Immature natural killer cell (primary cell): Measurements from ENCODE around the gene MIA2. TPM values are rescaled to one million over a fixed set of nuclear protein-coding genes. Genes with fewer than 3 reads are reported as not detected.
"Not testable (repeated sequence)": the region's sequence is repeated elsewhere in the genome, so short reads cannot be mapped to it uniquely, and the experiment has no call there.

Experiments
- DNase-seq, 3 donors: peaks; one replicate each; pipeline ENCODE4 v3.0.0; 2022; ENCODE audit warnings: mixed read lengths in 1 of 3
- H3K27ac Mint-ChIP-seq, 6 donors: one replicate each; pipeline ENCODE4 v1.8.0; 2020; ENCODE audit warnings: mixed read lengths in 6 of 6, mild to moderate bottlenecking in 5 of 6, inconsistent platforms in 4 of 6, moderate library complexity in 3 of 6
- H3K27me3 Mint-ChIP-seq, 3 donors: one replicate each; pipeline ENCODE4 v1.8.0; 2020 to 2021; ENCODE audit warnings: low read depth in 3 of 3, mild to moderate bottlenecking in 3 of 3, mixed read lengths in 3 of 3, moderate library complexity in 3 of 3, inconsistent platforms in 1 of 3
- H3K36me3 Mint-ChIP-seq, 3 donors: one replicate each; pipeline ENCODE4 v1.8.0; 2020; ENCODE audit warnings: mixed read lengths in 3 of 3, inconsistent platforms in 2 of 3, mild to moderate bottlenecking in 2 of 3
- H3K4me1 Mint-ChIP-seq, 2 donors: one replicate each; pipeline ENCODE4 v1.8.0; 2020; ENCODE audit warnings: inconsistent platforms in 2 of 2, mild to moderate bottlenecking in 2 of 2, mixed read lengths in 2 of 2, moderate library complexity in 1 of 2
- H3K4me3 Mint-ChIP-seq, 5 donors: one replicate each; pipeline ENCODE4 v1.8.0; 2020; ENCODE audit warnings: mild to moderate bottlenecking in 5 of 5, mixed read lengths in 5 of 5, inconsistent platforms in 3 of 5, moderate library complexity in 3 of 5
- H3K9me3 Mint-ChIP-seq, 6 donors: one replicate each; pipeline ENCODE4 v1.8.0; 2020; ENCODE audit warnings: mild to moderate bottlenecking in 6 of 6, mixed read lengths in 6 of 6, inconsistent platforms in 4 of 6, moderate library complexity in 3 of 6
- polyA plus RNA-seq, 3 donors: library from polyadenylated mRNA; unstranded; fragments of 300-500 nt; fragmentation: Illumina TruSeq; gene quantifications; one replicate each; pipeline ENCODE4 v1.2.3, GENCODE V29; 2021

MIA2 gene
- polyA plus RNA-seq, 3 donors from 2014 or later: 14.1 to 38.6 (median 27.6) TPM

DNA sequence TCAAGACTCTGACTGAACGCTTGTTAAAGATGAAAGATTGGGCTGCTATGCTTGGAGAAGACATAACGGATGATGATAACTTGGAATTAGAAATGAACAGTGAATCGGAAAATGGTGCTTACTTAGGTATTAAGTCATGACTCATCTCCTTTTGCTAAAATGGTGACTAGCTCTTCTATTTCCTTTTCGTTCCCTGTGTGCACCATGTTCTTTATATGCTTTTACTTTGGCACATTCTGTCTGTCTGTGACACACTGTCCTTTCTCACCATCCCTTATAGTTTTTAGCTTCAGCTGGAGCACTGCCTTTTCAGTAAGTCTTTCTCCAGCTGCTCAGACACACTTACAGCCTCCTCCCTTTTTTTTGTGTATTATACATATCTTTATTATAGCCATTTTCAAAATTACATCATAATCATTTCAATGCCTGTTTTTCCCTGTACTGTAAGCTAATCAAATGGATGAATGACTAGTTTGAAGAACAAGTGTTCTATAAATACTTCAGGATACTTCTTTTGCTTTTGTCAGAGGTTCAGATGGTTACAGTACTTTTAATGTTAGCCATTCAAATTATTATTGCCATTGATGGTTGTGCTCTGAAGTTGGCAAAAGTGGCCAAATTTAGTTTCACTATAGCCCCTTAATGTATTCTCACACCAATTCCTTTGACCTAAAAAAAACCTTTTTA is 68.6 kb downstream of the MIA2 start:
- peaks cover 2 to 14% of the 10 kb centered on the region in 2 donors for H3K4me1 Mint-ChIP-seq
- H3K27ac Mint-ChIP-seq: peak overlapping the region in 4 of 6 donors; percentile 18 to 66 (median 56)
- H3K36me3 Mint-ChIP-seq: peaks cover 30 to 53% (median 34%) of the 10 kb centered on the region in 3 donors
- H3K27me3 Mint-ChIP-seq: no peaks in the 10 kb centered on the region
- no peak for DNase-seq
- no peak overlapping the region for H3K4me3 Mint-ChIP-seq
- no peaks in the 10 kb centered on the region for H3K9me3 Mint-ChIP-seq

DNA sequence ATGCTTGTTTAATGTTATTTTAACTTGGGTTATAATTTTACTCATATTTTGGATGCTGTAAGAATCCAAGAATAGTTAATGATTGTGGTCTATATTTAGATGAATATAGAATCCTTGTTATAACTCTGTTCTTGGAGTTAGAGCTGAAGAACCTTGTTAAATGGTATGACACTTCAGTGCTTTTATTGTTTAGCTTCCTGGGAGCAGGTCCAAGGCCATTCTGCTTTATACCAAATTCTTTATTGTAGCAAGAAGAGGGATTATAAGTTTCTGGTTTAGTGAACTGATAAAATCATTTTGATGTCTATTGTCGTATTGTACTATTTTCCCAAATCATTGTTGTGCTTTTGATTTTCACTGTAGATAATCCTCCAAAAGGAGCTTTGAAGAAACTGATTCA is 69.4 kb downstream of the MIA2 start:
- Mint-ChIP-seq H3K4me3 (no peak overlapping the region), H3K27me3 (no peaks in the 10 kb centered on the region), H3K9me3 (no peaks in the 10 kb centered on the region), H3K4me1 (peaks cover 0 to 10% of the 10 kb centered on the region in 2 donors), H3K27ac (no peak overlapping the region), H3K36me3 (peaks cover 27 to 46% (median 30%) of the 10 kb centered on the region in 3 donors)
- DNase-seq: no peak

DNA sequence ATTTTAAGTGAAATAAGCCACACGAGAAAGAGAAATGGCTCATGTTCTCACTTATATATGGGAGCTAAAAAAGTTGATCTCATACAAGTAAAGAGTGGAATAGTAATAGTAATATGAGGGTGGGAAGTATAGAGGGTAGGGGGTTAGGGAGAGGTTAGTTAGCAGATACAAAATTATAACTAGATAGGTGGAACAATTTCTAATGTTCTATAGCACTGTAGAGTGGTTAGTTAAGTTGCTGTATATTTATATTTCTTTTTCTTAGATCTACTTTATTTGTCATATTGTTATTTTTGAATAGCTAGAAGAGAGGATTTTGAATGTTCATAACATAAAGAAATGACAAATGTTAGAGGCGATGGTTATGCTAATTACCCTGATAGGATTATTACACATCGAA is 74.1 kb downstream of the MIA2 start:
- Mint-ChIP-seq H3K27me3 (no peaks in the 10 kb centered on the region), H3K9me3 (peaks cover 0 to 2% (median 0%) of the 10 kb centered on the region in 6 donors), H3K4me1 (peaks cover 5 to 13% of the 10 kb centered on the region in 2 donors), H3K27ac (peak overlapping the region in 2 of 6 donors; percentile 6 to 24), H3K36me3 (peaks cover 25 to 42% (median 31%) of the 10 kb centered on the region in 3 donors), H3K4me3 (no peak overlapping the region)
- DNase-seq: no peak

DNA sequence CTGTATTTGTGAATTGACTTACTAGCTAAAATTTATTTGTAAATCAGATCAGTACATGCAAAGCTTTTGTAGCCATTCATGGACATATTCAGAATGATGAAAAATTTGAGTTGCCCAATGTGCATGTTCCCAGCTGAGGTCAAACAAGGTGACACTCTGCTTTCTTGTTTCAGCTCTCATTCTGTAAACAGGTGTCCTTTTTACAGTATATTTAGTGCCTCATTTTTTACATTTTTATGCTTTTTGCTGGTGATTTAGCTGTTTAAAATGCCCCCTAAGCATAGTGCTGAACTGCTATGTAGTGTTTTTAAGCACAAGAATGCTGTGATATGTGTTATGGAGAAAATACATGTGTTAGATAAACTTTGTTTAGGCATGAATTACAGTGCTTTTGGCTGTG is 76.3 kb downstream of the MIA2 start:
- Mint-ChIP-seq H3K27ac (peak overlapping the region in 2 of 6 donors; percentile 15 to 18), H3K36me3 (peaks cover 16 to 30% (median 29%) of the 10 kb centered on the region in 3 donors), H3K4me1 (peaks cover 5 to 13% of the 10 kb centered on the region in 2 donors), H3K27me3 (no peaks in the 10 kb centered on the region), H3K4me3 (no peak overlapping the region), H3K9me3 (peaks cover 0 to 2% (median 0%) of the 10 kb centered on the region in 6 donors)
- no peak for DNase-seq

DNA sequence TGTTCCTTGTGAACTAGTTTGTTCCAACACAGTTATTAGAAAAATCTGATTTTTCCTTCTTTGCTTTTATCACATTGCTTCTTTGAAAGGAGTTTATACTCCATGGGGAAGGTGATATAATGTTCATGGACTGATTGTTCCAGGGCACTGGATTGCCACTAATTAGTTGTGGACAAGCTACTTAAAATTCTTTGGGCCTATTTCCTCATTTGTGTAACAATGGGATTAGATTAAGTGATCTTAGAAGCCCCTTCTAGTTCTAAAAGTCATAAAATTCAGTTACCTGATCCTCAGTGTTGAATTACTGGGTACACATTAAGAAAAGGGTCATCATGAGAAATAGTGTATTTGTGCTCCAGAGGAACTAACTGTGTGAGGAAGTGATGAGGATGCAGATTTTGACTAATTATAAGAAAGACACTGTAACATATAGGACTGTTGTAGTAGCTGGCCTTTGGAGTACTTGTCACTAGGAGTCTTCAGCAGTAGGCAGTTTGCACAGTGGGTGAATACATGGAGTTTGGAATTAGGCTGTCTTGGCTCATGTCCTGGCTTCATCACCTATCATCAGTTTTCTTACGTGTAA is 82.2 kb downstream of the MIA2 start:
- no peak for DNase-seq
- H3K27ac Mint-ChIP-seq: peak overlapping the region in 2 of 6 donors; percentile 9 to 52
- H3K36me3 Mint-ChIP-seq: peaks cover 19 to 32% (median 20%) of the 10 kb centered on the region in 3 donors
- no peaks in the 10 kb centered on the region for H3K27me3 Mint-ChIP-seq
- peaks cover 1 to 8% of the 10 kb centered on the region in 2 donors for H3K4me1 Mint-ChIP-seq
- H3K9me3 Mint-ChIP-seq: peaks cover 0 to 2% (median 0%) of the 10 kb centered on the region in 6 donors
- no peak overlapping the region for H3K4me3 Mint-ChIP-seq

DNA sequence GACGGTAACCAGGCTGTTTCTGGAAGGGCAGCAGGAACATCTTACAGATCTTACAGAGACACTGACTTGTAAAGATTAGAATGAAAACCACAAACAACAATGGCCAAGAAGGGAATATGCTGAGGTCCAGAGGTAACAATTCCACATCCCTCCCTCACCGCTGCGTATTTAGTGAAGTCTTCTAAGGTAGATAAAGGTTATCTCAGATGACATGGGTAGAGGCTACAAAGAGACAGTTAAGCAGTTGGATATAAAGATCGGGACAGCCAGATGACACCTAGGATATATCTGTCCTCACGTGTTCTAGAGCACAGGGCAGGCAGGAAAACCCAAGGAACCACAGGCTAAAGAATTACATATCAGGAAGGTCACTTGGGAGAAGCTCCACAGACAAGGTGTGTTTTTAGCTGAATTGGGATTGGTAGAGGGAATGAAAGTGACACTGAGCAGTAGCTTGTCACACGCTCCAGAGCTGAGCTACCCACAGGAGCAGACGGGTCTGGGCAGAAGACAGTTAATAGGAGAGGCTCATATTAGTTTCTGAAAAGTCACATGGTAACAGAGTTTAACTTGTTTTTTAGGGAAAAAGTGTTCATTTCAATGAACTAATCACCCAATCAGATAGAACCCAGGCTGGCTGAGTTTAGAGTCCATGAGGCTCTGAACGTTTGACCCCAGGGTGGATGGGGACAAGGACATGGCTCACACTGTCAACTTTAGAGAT is 83.3 kb downstream of the MIA2 start:
- Mint-ChIP-seq H3K27me3 (no peaks in the 10 kb centered on the region), H3K27ac (peak overlapping the region; percentile 9 to 73 (median 38)), H3K9me3 (peaks cover 0 to 2% (median 0%) of the 10 kb centered on the region in 6 donors), H3K4me3 (no peak overlapping the region), H3K36me3 (peaks cover 18 to 27% (median 19%) of the 10 kb centered on the region in 3 donors), H3K4me1 (peaks cover 1 to 8% of the 10 kb centered on the region in 2 donors)
- DNase-seq: no peak

DNA sequence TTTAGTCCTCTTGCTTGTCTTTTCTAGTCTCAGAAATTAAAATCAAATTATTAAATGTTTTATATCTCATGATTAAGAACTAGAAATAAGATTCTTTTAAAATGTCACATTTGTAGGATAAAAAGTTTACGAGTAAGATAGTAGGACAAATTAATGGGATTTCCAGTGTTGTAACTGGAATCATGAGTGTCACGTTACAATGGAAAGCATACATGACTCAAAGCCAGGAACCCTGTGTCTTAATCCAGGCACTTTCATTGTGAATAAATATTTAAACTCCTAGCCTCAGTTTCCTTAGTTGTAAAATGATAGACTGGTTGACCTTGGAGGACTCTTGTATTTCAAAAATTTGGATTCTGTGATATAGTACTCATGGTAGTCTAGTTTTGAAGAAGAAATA is 84.9 kb downstream of the MIA2 start:
- no peaks in the 10 kb centered on the region for H3K9me3 Mint-ChIP-seq
- peaks cover 0 to 8% of the 10 kb centered on the region in 2 donors for H3K4me1 Mint-ChIP-seq
- peaks cover 17 to 31% (median 18%) of the 10 kb centered on the region in 3 donors for H3K36me3 Mint-ChIP-seq
- DNase-seq: no peak
- no peak overlapping the region for H3K4me3 Mint-ChIP-seq
- no peaks in the 10 kb centered on the region for H3K27me3 Mint-ChIP-seq
- H3K27ac Mint-ChIP-seq: peak overlapping the region in 3 of 6 donors; percentile 32 to 51 (median 51)

DNA sequence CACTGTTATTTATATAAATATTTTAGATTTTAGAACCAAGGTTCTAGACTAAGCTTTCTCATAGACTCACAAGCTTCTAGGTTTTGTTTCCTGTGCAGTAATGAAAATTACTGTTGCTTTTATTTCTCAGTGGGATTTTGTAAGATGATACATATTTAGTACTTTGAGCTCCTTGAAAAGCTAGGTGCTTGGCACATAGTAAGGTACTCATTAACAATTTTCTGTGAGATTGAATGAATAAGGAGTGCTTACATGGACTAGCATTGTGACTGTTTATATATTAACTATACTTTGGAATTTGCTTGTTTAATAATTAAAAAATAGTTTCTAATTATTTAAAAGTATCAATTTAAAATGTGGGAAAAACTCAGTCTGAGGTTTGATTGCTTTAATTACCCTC is 85.7 kb downstream of the MIA2 start:
- DNase-seq: no peak
- Mint-ChIP-seq H3K27ac (no peak overlapping the region), H3K4me3 (no peak overlapping the region), H3K4me1 (peaks cover 0 to 8% of the 10 kb centered on the region in 2 donors), H3K27me3 (no peaks in the 10 kb centered on the region), H3K9me3 (no peaks in the 10 kb centered on the region), H3K36me3 (peaks cover 17 to 38% (median 19%) of the 10 kb centered on the region in 3 donors)

DNA sequence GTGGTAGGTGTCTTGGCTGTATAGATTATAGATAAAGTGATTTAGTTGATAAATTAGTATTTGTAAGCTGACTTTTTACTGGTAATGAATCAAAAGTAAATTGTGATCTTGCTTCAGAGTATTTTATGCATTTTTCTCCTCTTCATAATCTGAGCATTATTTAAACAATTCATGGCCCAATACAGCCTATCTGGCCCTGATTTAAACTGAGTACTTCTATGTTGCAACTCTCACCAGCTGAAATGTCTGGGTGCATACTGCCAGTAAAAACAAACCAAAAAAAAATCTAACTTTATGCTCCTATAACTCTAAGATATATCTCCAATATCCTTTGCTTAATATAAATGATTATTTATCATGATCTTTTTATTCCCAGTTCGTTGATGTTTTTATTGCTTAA is 86.6 kb downstream of the MIA2 start:
- no peaks in the 10 kb centered on the region for H3K27me3 Mint-ChIP-seq
- DNase-seq: no peak
- no peaks in the 10 kb centered on the region for H3K9me3 Mint-ChIP-seq
- H3K27ac Mint-ChIP-seq: peak overlapping the region in 3 of 6 donors; percentile 43 to 67 (median 58)
- H3K4me3 Mint-ChIP-seq: no peak overlapping the region
- H3K36me3 Mint-ChIP-seq: peaks cover 14 to 38% (median 17%) of the 10 kb centered on the region in 3 donors
- peaks cover 0 to 8% of the 10 kb centered on the region in 2 donors for H3K4me1 Mint-ChIP-seq

DNA sequence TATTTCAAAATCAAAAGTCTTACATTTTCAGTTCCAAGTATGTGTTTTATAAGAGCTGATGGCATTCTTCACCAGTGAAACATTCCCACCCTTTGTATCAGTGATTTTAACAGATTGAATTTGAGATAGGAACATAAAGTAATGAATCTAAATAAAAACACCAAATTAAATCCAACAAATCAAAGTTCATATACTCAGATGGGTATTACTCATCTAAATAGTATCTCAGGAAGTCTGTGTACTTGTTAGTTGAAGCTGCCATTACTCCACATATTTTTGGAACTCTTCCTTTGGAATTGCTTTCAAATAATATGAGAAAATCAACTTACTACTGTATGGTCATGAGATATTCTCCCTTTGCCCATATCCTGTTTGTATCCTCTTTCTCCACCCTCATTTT is 89.1 kb downstream of the MIA2 start:
- Mint-ChIP-seq H3K36me3 (peaks cover 26 to 41% (median 31%) of the 10 kb centered on the region in 3 donors), H3K27ac (peak overlapping the region in 3 of 6 donors; percentile 35 to 55 (median 48)), H3K9me3 (no peaks in the 10 kb centered on the region), H3K27me3 (no peaks in the 10 kb centered on the region), H3K4me3 (no peak overlapping the region), H3K4me1 (no peaks in the 10 kb centered on the region)
- no peak for DNase-seq

DNA sequence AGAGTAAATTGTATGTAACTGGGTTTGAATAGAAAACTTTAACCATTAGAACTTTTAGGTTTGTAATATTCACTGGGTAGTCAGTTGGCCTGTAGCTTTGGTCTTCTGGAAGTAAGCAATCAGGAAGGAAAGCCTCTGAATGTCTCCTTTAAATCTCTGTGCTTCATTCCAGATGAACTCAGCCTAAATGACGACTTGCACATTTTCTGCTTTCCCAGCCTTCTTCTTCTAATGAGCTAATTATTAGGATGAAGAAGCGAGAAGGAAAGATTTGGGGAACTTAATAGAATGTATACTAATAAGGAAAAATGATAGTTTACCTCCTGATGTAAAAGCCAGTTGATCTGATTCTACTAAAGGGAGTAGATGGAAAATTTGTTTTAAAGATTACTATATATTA is 90.4 kb downstream of the MIA2 start:
- Mint-ChIP-seq H3K9me3 (no peaks in the 10 kb centered on the region), H3K4me3 (no peak overlapping the region), H3K36me3 (peaks cover 36 to 53% (median 40%) of the 10 kb centered on the region in 3 donors), H3K27ac (peak overlapping the region in 2 of 6 donors; percentile 35 to 57), H3K27me3 (no peaks in the 10 kb centered on the region), H3K4me1 (peaks cover 10 to 12% of the 10 kb centered on the region in 2 donors)
- no peak for DNase-seq

DNA sequence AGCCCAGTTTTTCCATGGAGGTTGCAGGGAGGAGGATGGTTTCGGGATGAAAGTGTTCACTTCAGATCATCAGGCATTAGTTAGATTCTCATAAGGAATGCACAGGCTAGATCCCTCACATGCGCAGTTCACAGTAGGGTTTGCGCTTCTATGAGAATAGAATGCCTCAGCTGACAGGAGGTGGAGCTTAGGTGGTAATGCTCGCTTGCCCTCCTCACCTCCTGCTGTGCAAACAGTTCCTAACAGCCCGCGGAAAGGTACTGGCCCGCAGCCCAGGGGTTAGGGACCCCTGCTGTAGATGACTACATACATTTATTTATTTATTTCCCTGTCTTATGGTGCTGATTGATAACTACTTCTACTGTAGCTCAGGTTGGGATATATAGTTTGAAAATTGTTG is 105.3 kb downstream of the MIA2 start:
- no peak for DNase-seq
- no peak overlapping the region for H3K27ac Mint-ChIP-seq
- no peak overlapping the region for H3K4me3 Mint-ChIP-seq
- peaks cover 22 to 31% of the 10 kb centered on the region in 2 donors for H3K4me1 Mint-ChIP-seq
- peaks cover 18 to 29% (median 24%) of the 10 kb centered on the region in 3 donors for H3K36me3 Mint-ChIP-seq
- H3K9me3 Mint-ChIP-seq: no peaks in the 10 kb centered on the region
- peaks cover 0 to 5% (median 0%) of the 10 kb centered on the region in 3 donors for H3K27me3 Mint-ChIP-seq

DNA sequence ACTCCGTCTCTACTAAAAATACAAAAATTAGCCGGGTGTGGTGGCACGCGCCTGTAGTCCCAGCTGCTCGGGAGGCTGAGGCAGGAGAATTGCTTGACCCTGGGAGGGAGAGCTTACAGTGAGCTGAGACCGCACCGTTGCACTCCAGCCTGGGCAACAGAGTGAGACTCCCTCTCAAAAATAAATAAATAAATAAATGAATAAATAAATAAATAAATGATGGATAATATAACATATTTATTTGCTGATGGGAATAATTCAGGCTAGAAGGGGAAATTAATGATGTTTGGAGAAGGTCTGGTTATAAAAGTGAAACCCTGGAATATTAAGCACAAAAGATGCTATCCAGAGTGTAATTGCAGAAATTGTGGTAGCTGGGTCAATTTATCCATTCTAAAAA is 107.4 kb downstream of the MIA2 start:
- H3K36me3 Mint-ChIP-seq: peaks cover 20 to 25% (median 21%) of the 10 kb centered on the region in 3 donors
- H3K4me1 Mint-ChIP-seq: peaks cover 21 to 31% of the 10 kb centered on the region in 2 donors
- not testable (repeated sequence) for H3K9me3 Mint-ChIP-seq, H3K27me3 Mint-ChIP-seq, DNase-seq
- peak overlapping the region in 2 of 5 donors; percentile 20 to 29 for H3K4me3 Mint-ChIP-seq
- peak overlapping the region in 2 of 6 donors; percentile 3 to 25 for H3K27ac Mint-ChIP-seq
